Spleen (tissue), 11 donors: Measurements from ENCODE around the gene TRMT2A. TPM values are rescaled to one million over a fixed set of nuclear protein-coding genes. Genes with fewer than 3 reads are reported as not detected.

Experiments used
- microRNA-seq, 3 donors: library from miRNA; unstranded; fragments of <30 nt; microRNA quantifications; one replicate each; pipeline versions ENCODE4 to v1.1.0, GENCODE V29; 2019 to 2020
- polyA plus RNA-seq, 3 donors: library from polyadenylated mRNA; stranded (reverse); fragments of 200-250 nt; gene quantifications; one replicate each; pipeline ENCODE4 v1.2.1, GENCODE V29; 2013
- small RNA-seq, 4 donors: library from RNA; depleted of rRNA; stranded (forward); fragments of <200 nt; gene quantifications; one replicate each; pipeline ENCODE3, GENCODE V24; 2016
- total RNA-seq, 7 donors: library from RNA; depleted of rRNA in 3 of 7; stranded (reverse); fragments of >200 nt in 3 of 7; fragmentation: NEBNext Ultra II Directional in 4 of 7; extraction: Animal tissue kit (Norgen Biotek cat#: 25700) in 4 of 7; gene quantifications; one replicate each; pipeline versions ENCODE4 v1.1.0 to v1.2.1, GENCODE V29; 2016 to 2021
- donor health status: healthy with polysubstance abuse.
- donor health status: DM: no; HTN: no; CAD: no; lungs with moderate emphysema.
- donor health status: DM: no; HTN: no; CAD: no.
- donor health status: Bipolar disorder and iron deficiency.
- donor health status: healthy.
- donor health status: DM: no; HTN: no; CAD: no.
- donor health status: DM: yes; HTN: yes; CAD: no.

TRMT2A gene
- total and polyA plus RNA-seq, 10 donors: 70.4 to 142 (median 79.5) TPM

Small RNAs within 50 kb of the gene (microRNA-seq; reads per million reads assigned to microRNA genes)
- 0 to 0.36 (median 0) reads per million in 3 donors for gene MIR6816

Small RNAs within 50 kb of the gene (small RNA-seq; reads per million reads assigned to genes)
- 0 reads per million in 4 donors for gene MIR6816
- 0 reads per million in 4 donors for gene RF00017
- 0 reads per million in 4 donors for gene RF00599

Other genes starting within 250 kb of the TRMT2A start
- 100 to 1,000 TPM in 5 of 7 donors, 10 to 100 TPM in 2; 86.4 to 216 (median 116) TPM for gene COMT, start 175.5 kb downstream of the TRMT2A start, total RNA-seq
- gene COMT, start 175.5 kb downstream of the TRMT2A start, polyA plus RNA-seq: 10 to 100 TPM; 63.5 to 98.0 (median 86.1) TPM
- 10 to 100 TPM; 21.6 to 44.8 (median 34.9) TPM for gene TXNRD2, start 175.4 kb downstream of the TRMT2A start, total RNA-seq
- 10 to 100 TPM; 23.3 to 45.9 (median 45.0) TPM for gene TXNRD2, start 175.4 kb downstream of the TRMT2A start, polyA plus RNA-seq
- 10 to 100 TPM; 18.1 to 96.7 (median 29.5) TPM for gene ARVCF, start 100.4 kb downstream of the TRMT2A start, total RNA-seq
- gene ARVCF, start 100.4 kb downstream of the TRMT2A start, polyA plus RNA-seq: 10 to 100 TPM in 2 of 3 donors, 1 to 10 TPM in 1; 9.4 to 42.5 (median 10.4) TPM
- gene TANGO2, start 96.1 kb downstream of the TRMT2A start, total RNA-seq: 10 to 100 TPM; 35.9 to 72.2 (median 57.2) TPM
- gene TANGO2, start 96.1 kb downstream of the TRMT2A start, polyA plus RNA-seq: 10 to 100 TPM; 18.7 to 30.9 (median 21.6) TPM
- 10 to 100 TPM; 25.1 to 62.7 (median 36.1) TPM for gene DGCR8, start 37.0 kb downstream of the TRMT2A start, total RNA-seq
- gene DGCR8, start 37.0 kb downstream of the TRMT2A start, polyA plus RNA-seq: 10 to 100 TPM in 2 of 3 donors, 1 to 10 TPM in 1; 7.8 to 17.1 (median 14.3) TPM
- 100 to 1,000 TPM in 3 of 7 donors, 10 to 100 TPM in 4; 56.7 to 111 (median 88.5) TPM for gene RANBP1, start 1.1 kb downstream of the TRMT2A start, total RNA-seq
- 100 to 1,000 TPM in 2 of 3 donors, 10 to 100 TPM in 1; 52.6 to 106 (median 101) TPM for gene RANBP1, start 1.1 kb downstream of the TRMT2A start, polyA plus RNA-seq
- gene ZDHHC8, start 14.6 kb upstream of the TRMT2A start, total RNA-seq: 10 to 100 TPM; 24.3 to 71.5 (median 57.5) TPM
- gene ZDHHC8, start 14.6 kb upstream of the TRMT2A start, polyA plus RNA-seq: 10 to 100 TPM; 12.7 to 37.8 (median 21.4) TPM
- gene CCDC188, start 33.8 kb upstream of the TRMT2A start, total RNA-seq: 1 to 10 TPM in 4 of 7 donors, under 1 TPM in 2, not detected in 1; 0.69 to 7.6 (median 1.8) TPM
- gene CCDC188, start 33.8 kb upstream of the TRMT2A start, polyA plus RNA-seq: 1 to 10 TPM in 2 of 3 donors, under 1 TPM in 1; 0.29 to 6.1 (median 1.7) TPM
- gene RTN4R, start 151.1 kb upstream of the TRMT2A start, total RNA-seq: 10 to 100 TPM in 2 of 7 donors, 1 to 10 TPM in 5; 4.5 to 11.8 (median 7.0) TPM
- gene RTN4R, start 151.1 kb upstream of the TRMT2A start, polyA plus RNA-seq: 1 to 10 TPM; 1.5 to 6.5 (median 2.8) TPM
- gene DGCR6L, start 202.8 kb upstream of the TRMT2A start, total RNA-seq: 10 to 100 TPM; 25.6 to 49.9 (median 32.4) TPM
- gene DGCR6L, start 202.8 kb upstream of the TRMT2A start, polyA plus RNA-seq: 10 to 100 TPM; 50.0 to 70.0 (median 66.1) TPM